ENCODE data around the gene LDLRAD4. TPM values are rescaled to one million over a fixed set of nuclear protein-coding genes. Genes with fewer than 3 reads are reported as not detected.
A peak's percentile ranks its signal among the peaks of the same experiment; 100 is the strongest.

Gene LDLRAD4
- total and polyA plus RNA-seq, 9 of the 15 experiments (the other 6 are each of a cell fraction or from before 2014, with no cell fraction given), result 0.01 TPM; not detected in 8

DNA sequence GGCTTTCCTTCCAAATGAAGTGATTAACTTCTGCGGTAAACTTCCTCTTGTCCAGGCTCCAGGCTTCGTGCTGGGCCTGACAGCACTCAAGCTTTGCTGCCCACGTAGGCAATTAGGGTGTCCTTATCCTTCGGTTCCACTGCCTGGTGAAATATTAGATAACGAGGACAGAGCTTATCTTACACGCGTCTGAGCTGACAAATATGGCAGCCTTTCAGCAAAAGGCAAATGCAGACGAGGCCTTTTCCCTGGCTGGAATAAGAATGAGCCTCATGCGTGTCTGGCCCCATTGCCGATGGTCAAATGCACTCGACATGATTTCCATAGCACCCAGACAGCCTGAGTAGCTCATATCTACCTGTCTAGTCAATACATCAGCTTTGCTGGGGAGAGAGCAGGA, 366.3 kb downstream of the LDLRAD4 start (continued):
- TF ChIP-seq ZNF436 (CRISPR knock-in tag; IDR thresholded peaks at IDR 0.05) (no peak), SMARCE1 (IDR thresholded peaks at IDR 0.05) (no peak), ZNF79 (CRISPR knock-in tag; IDR thresholded peaks at IDR 0.05; ENCODE audit: low read depth) (no peak), ZNF695 (CRISPR knock-in tag; IDR thresholded peaks at IDR 0.05) (no peak), ZNF586 (CRISPR knock-in tag; conservative IDR thresholded peaks at IDR 0.05) (no peak), FOS (IDR thresholded peaks at IDR 0.05; ENCODE audit: extremely low read depth, insufficient read length) (no peak), ZBED1 (IDR thresholded peaks at IDR 0.05) (no peak), RFX1 (IDR thresholded peaks at IDR 0.05) (no peak), EP400 (IDR thresholded peaks at IDR 0.05) (no peak), NR3C1 (CRISPR knock-in tag; IDR thresholded peaks at IDR 0.05) (no peak), RHOXF2B (CRISPR knock-in tag; conservative IDR thresholded peaks at IDR 0.05) (no peak), GATA2 (CRISPR knock-in tag; IDR thresholded peaks at IDR 0.05) (no peak; the same call in 1 of the 2 replicates), STAT5A (IDR thresholded peaks at IDR 0.05; ENCODE audit: borderline replicate concordance, low read length) (no peak)
- TF ChIP-seq, protein P1, sequence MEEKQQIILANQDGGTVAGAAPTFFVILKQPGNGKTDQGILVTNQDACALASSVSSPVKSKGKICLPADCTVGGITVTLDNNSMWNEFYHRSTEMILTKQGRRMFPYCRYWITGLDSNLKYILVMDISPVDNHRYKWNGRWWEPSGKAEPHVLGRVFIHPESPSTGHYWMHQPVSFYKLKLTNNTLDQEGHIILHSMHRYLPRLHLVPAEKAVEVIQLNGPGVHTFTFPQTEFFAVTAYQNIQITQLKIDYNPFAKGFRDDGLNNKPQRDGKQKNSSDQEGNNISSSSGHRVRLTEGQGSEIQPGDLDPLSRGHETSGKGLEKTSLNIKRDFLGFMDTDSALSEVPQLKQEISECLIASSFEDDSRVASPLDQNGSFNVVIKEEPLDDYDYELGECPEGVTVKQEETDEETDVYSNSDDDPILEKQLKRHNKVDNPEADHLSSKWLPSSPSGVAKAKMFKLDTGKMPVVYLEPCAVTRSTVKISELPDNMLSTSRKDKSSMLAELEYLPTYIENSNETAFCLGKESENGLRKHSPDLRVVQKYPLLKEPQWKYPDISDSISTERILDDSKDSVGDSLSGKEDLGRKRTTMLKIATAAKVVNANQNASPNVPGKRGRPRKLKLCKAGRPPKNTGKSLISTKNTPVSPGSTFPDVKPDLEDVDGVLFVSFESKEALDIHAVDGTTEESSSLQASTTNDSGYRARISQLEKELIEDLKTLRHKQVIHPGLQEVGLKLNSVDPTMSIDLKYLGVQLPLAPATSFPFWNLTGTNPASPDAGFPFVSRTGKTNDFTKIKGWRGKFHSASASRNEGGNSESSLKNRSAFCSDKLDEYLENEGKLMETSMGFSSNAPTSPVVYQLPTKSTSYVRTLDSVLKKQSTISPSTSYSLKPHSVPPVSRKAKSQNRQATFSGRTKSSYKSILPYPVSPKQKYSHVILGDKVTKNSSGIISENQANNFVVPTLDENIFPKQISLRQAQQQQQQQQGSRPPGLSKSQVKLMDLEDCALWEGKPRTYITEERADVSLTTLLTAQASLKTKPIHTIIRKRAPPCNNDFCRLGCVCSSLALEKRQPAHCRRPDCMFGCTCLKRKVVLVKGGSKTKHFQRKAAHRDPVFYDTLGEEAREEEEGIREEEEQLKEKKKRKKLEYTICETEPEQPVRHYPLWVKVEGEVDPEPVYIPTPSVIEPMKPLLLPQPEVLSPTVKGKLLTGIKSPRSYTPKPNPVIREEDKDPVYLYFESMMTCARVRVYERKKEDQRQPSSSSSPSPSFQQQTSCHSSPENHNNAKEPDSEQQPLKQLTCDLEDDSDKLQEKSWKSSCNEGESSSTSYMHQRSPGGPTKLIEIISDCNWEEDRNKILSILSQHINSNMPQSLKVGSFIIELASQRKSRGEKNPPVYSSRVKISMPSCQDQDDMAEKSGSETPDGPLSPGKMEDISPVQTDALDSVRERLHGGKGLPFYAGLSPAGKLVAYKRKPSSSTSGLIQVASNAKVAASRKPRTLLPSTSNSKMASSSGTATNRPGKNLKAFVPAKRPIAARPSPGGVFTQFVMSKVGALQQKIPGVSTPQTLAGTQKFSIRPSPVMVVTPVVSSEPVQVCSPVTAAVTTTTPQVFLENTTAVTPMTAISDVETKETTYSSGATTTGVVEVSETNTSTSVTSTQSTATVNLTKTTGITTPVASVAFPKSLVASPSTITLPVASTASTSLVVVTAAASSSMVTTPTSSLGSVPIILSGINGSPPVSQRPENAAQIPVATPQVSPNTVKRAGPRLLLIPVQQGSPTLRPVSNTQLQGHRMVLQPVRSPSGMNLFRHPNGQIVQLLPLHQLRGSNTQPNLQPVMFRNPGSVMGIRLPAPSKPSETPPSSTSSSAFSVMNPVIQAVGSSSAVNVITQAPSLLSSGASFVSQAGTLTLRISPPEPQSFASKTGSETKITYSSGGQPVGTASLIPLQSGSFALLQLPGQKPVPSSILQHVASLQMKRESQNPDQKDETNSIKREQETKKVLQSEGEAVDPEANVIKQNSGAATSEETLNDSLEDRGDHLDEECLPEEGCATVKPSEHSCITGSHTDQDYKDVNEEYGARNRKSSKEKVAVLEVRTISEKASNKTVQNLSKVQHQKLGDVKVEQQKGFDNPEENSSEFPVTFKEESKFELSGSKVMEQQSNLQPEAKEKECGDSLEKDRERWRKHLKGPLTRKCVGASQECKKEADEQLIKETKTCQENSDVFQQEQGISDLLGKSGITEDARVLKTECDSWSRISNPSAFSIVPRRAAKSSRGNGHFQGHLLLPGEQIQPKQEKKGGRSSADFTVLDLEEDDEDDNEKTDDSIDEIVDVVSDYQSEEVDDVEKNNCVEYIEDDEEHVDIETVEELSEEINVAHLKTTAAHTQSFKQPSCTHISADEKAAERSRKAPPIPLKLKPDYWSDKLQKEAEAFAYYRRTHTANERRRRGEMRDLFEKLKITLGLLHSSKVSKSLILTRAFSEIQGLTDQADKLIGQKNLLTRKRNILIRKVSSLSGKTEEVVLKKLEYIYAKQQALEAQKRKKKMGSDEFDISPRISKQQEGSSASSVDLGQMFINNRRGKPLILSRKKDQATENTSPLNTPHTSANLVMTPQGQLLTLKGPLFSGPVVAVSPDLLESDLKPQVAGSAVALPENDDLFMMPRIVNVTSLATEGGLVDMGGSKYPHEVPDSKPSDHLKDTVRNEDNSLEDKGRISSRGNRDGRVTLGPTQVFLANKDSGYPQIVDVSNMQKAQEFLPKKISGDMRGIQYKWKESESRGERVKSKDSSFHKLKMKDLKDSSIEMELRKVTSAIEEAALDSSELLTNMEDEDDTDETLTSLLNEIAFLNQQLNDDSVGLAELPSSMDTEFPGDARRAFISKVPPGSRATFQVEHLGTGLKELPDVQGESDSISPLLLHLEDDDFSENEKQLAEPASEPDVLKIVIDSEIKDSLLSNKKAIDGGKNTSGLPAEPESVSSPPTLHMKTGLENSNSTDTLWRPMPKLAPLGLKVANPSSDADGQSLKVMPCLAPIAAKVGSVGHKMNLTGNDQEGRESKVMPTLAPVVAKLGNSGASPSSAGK (IDR thresholded peaks at IDR 0.05), result peak; percentile 80
- TF ChIP-seq, protein P2, sequence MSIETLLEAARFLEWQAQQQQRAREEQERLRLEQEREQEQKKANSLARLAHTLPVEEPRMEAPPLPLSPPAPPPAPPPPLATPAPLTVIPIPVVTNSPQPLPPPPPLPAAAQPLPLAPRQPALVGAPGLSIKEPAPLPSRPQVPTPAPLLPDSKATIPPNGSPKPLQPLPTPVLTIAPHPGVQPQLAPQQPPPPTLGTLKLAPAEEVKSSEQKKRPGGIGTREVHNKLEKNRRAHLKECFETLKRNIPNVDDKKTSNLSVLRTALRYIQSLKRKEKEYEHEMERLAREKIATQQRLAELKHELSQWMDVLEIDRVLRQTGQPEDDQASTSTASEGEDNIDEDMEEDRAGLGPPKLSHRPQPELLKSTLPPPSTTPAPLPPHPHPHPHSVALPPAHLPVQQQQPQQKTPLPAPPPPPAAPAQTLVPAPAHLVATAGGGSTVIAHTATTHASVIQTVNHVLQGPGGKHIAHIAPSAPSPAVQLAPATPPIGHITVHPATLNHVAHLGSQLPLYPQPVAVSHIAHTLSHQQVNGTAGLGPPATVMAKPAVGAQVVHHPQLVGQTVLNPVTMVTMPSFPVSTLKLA (conservative IDR thresholded peaks at IDR 0.05), result peak in 1 of 2 experiments; percentile 30; a peak in 1 of 4 replicates
- TF ChIP-seq, protein P3, sequence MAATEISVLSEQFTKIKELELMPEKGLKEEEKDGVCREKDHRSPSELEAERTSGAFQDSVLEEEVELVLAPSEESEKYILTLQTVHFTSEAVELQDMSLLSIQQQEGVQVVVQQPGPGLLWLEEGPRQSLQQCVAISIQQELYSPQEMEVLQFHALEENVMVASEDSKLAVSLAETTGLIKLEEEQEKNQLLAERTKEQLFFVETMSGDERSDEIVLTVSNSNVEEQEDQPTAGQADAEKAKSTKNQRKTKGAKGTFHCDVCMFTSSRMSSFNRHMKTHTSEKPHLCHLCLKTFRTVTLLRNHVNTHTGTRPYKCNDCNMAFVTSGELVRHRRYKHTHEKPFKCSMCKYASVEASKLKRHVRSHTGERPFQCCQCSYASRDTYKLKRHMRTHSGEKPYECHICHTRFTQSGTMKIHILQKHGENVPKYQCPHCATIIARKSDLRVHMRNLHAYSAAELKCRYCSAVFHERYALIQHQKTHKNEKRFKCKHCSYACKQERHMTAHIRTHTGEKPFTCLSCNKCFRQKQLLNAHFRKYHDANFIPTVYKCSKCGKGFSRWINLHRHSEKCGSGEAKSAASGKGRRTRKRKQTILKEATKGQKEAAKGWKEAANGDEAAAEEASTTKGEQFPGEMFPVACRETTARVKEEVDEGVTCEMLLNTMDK (IDR thresholded peaks at IDR 0.05; ENCODE audit: borderline replicate concordance, insufficient read depth, low read depth, low read length, poor library complexity, severe bottlenecking), result no peak

All from K562 (cell line).